Measurements from ENCODE around the gene PRAMEF1.
"Not testable (repeated sequence)": the region's sequence is repeated elsewhere in the genome, so short reads cannot be mapped to it uniquely, and the experiment has no call there.

PRAMEF1 gene

DNA sequence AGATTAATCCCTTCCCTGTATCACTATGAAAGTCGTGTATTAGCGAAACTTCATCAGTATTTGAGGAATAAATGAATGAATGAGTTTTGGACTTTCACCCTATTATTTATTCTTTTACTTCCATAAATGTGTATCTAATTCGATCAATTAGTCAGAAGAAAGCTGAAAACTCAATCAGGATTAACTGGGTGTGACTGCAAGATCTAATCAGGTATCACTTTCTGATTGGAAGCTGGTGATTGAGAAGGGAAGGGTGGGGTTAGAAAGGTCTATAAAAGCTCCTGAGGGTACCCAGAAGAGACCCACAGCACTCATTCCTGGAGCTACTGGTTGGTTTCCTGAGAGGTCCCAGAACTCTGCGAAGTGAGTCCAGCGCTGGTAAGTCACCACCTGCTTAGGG, at the start of gene PRAMEF1:
TSS of gene PRAMEF1 (plus strand) at position 301 of the 400 bp plus-strand sequence. CDS start 1,831 bp downstream, outside the sequence.
- H3K4me3 ChIP-seq (ENCODE audit: low read length); DNase-seq (ENCODE audit: low read depth): not testable (repeated sequence)

- no peak for DNase-seq (ENCODE audit: low read depth)
- H3K4me3 ChIP-seq (ENCODE audit: low read length): no peak overlapping the region
- TF ChIP-seq, protein P1, sequence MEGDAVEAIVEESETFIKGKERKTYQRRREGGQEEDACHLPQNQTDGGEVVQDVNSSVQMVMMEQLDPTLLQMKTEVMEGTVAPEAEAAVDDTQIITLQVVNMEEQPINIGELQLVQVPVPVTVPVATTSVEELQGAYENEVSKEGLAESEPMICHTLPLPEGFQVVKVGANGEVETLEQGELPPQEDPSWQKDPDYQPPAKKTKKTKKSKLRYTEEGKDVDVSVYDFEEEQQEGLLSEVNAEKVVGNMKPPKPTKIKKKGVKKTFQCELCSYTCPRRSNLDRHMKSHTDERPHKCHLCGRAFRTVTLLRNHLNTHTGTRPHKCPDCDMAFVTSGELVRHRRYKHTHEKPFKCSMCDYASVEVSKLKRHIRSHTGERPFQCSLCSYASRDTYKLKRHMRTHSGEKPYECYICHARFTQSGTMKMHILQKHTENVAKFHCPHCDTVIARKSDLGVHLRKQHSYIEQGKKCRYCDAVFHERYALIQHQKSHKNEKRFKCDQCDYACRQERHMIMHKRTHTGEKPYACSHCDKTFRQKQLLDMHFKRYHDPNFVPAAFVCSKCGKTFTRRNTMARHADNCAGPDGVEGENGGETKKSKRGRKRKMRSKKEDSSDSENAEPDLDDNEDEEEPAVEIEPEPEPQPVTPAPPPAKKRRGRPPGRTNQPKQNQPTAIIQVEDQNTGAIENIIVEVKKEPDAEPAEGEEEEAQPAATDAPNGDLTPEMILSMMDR (conservative IDR thresholded peaks at IDR 0.05; ENCODE audit: low read length): no peak
Observed at GRCh38 chr1:12741946-12742345, 49.3 kb upstream of the PRAMEF1 start.

GRCh38 chr1:12745126-12745991, 45.8 kb upstream of the PRAMEF1 start:
- DNase-seq (ENCODE audit: low read depth): peak; percentile 73
- H3K4me3 ChIP-seq (ENCODE audit: low read length): no peak overlapping the region
- TF ChIP-seq, protein P1 (conservative IDR thresholded peaks at IDR 0.05; ENCODE audit: low read length): no peak

GRCh38 chr1:12745992-12746323, 45.2 kb upstream of the PRAMEF1 start, which contains the start of gene CFAP107:
TSS of gene CFAP107 (plus strand) at chr1:12746200. CDS start at chr1:12746431, 231 bp downstream.
- TF ChIP-seq, protein P1 (conservative IDR thresholded peaks at IDR 0.05; ENCODE audit: low read length): no peak
- H3K4me3 ChIP-seq (ENCODE audit: low read length): peak within 1 kb of the TSS; percentile 5; the same call in 1 of the 2 replicates
- peak; percentile 75 for DNase-seq (ENCODE audit: low read depth)

DNA sequence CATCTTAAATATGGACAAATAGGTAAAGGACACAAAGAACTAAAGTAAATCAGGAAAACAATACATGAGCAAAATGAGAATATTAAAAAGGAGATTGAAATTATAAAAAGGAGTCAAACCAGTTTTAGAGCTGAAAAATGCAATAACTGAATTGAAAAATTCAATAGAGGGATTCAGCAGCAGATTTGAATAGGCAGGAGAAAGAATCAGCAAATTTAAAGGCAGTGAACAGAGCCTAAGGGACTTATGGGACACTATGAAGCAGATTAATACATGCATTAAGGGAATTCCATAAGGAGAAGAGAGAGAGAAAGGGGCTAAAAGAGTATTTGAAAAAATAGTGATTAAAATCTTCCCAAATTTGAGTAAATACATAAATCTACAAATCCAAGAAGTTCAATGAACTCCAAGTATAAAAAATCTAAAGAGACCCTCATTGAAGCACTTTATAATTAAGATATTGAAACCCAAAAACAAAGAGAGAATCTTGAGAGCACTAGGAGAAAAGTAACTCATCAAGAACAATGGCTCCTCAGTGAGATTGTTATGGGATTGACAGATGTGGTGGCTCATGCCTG, 42.3 kb upstream of the PRAMEF1 start:
- TF ChIP-seq, protein P1 (conservative IDR thresholded peaks at IDR 0.05; ENCODE audit: low read length): no peak
- no peak for DNase-seq (ENCODE audit: low read depth)
- H3K4me3 ChIP-seq (ENCODE audit: low read length): no peak overlapping the region

GRCh38 chr1:12754738-12755137, 36.5 kb upstream of the PRAMEF1 start:
- DNase-seq (ENCODE audit: low read depth): no peak
- TF ChIP-seq, protein P1 (conservative IDR thresholded peaks at IDR 0.05; ENCODE audit: low read length): no peak
- no peak overlapping the region for H3K4me3 ChIP-seq (ENCODE audit: low read length)

GRCh38 chr1:12756273-12756672, 34.9 kb upstream of the PRAMEF1 start:
- DNase-seq (ENCODE audit: low read depth): no peak
- TF ChIP-seq, protein P1 (conservative IDR thresholded peaks at IDR 0.05; ENCODE audit: low read length): no peak
- no peak overlapping the region for H3K4me3 ChIP-seq (ENCODE audit: low read length)

Data from AG10803 (cell line).